Activated gamma-delta T cell (primary cell): ENCODE measurements around the gene MRPL24.
"Not testable (repeated sequence)": the region's sequence is repeated elsewhere in the genome, so short reads cannot be mapped to it uniquely, and the experiment has no call there.

Source experiments
- DNase-seq: peaks from one replicate; lab custom pipeline; 2025; lab: John Stamatoyannopoulos, UW

The MRPL24 gene

DNA sequence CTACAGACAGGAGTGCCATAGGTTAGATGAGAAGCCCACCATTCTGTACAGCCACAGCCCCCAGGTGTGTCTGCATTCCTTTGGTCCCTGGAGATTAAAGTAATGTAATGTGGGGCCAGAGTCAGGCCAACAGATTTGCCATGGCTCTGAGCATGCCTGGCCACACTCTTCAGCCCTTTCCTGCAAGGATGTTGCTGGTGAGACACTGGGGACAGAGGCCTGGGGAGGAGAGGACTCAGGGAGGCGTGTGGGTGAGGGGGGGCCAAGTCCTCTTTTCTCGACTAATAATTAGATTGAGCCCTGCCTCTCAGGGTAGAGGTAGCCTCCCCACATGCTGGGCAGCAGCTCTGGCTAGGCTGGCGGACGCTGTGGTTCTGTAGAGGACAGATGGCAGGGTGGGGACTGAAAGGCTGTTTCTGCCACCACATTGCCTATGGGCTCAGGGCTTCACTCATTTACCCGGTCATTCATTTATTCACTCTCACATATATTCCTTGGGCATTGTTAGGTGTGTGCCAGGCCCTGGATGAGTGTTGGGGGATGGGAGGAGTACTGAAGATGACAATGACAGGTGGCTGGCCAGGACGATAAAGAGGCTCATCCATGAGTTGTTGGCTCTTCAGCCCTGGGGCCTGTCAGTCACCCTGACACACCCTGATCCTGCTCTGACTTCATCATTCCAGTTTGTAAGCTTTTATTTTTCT lies 19.4 kb upstream of the MRPL24 start:
- no peak for DNase-seq

DNA sequence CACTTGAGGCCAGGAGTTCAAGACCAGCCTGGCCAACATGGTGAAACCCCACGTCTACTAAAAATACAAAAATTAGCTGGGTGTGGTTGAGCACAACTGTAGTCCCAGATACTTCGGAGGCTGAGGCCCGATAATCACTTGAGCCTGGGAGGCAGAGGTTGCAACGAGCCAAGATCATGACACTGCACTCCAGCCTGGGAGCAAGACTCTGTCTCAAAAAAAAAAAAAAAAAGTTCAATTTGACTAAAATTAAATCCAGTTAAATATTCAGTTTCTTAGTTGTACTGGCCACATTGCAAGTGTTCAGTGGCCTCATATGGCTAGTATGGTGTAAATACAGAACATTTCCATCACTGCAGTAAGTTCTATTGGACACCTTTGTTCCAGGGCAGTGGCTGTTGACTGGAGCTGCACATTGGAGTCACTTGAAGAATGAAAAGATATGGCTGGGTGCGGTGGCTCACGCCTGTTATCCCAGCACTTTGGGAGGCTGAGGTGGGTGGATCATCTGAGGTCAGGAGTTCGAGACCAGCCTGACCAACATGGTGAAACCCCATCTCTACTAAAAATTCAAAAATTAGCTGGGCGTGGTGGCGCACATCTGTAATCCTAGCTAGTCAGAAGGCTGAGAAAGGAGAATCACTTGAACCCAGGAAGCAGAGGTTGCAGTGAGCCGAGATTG lies 16.8 kb upstream of the MRPL24 start:
- not testable (repeated sequence) for DNase-seq

DNA sequence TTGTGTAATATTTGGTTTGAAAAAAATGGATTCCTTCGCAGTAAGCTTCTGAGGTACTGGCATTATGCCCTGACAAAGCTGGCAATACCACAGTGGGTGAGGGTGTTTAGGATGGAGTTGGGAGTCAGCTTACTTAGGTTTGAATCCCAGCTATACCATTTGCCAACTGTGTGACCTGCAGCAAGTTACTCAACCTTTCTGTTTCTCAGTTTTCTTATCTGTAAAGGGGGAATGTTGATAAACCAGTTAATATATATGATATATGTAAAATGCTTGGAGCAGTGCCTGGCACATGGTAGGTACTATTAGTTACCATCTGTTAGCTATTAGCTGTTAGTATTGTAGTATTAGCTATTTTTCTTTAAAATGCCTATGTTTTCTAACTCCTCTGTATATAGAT lies 15.5 kb upstream of the MRPL24 start:
- DNase-seq: no peak

DNA sequence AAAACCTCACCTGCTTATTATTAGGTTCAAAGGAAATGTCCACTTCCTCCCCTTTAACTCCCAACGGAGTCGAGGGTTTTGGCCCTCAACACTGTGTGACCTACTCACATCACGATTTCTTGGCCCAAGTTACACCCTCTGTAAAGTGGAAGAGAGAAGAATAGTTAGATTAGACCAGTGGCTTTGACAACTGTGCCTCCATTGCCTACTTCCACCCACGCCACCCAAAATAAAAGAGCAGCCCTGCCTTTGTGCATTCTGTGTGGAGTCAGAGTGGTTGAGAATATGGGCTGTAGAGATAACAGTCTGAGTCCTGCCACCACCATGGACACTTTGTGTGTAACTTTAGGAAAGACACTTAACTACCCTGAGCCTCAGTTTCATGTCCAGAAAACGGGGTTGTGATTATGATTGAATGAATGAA lies 14.7 kb upstream of the MRPL24 start:
- no peak for DNase-seq

DNA sequence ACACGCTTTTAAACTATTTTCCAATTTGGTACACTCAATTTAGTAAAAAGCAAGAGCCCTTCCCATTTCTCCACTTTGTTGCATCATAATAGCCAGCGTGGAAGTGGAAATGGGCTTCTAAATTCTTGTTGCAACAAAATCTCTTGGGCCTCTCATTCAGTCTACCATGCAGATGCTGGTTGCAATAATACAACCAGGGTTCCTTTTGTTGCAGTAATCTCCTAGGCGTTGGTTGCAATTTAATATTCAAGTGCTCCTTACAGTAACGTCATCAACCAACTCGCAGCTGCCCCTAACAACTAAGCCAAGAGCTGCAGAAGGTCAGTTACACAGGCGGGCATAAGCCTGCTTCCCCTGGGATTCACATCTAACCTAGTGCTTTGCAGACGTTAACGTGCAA lies 13.3 kb upstream of the MRPL24 start:
- DNase-seq: no peak

DNA sequence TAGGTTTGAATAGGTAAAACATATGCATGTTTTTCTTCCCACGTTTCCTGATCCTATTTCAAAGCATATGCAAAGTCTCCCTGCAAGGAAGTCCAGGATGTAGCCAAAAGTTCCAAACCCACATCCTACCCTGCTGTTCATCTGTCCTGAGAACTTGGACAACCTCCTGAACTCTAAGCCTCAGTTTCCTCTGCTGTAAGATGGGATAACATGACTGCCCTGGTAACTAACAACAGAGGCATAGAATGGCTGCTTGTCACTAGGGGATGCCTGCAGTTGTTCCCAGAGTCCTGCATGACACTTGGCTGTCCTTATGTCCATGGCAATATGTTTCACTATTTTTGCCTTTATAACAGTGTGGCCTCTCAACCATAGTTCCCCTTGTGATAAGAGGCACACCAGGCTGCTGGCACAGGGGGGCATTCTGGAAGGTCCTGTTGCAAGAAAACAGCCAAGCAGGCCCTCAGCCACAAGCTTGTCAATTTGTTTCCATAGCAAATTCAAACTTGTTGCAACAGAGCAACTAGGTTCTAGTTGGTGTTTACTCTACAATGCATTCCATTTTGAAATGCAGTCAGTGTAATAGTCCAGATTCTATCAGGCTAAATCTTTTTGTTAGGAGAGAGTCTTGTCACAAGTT lies 12.1 kb upstream of the MRPL24 start:
- no peak for DNase-seq

DNA sequence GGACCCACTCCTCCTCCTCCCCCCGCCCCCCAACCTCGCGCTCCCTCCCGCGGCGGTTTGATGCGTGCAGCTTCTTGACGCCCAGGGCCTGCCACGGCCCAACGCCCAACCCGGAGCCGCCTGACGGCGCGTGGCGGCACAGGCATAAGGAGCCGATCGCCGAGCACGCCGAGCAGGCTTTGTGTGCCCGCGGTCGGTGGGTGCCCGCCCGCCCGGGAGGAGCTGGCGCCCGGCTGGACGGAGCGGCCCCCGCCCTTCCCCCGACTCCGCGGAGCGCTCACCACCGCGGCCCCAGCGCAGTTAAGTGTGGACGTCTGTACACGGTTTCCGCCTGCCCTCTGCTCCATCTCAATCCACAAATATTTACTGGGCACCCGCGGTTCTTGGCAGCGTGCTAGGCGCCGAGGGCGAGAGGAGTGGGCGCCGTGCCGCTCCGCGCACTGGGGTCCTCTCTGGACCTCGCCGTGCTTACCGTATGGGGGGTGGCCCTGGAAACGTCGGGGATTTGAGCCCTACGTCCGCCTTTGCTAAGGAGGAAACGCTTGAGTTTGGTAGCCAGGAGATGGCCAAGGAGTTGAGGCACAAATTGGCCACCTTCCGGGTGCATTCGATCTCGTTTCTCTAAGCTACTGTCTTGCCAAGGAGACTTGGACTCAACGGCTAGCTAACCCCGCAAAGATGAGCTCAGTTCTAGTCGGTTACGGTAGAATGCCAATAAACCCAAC lies 11.0 kb upstream of the MRPL24 start:
- DNase-seq: peak; percentile 98

DNA sequence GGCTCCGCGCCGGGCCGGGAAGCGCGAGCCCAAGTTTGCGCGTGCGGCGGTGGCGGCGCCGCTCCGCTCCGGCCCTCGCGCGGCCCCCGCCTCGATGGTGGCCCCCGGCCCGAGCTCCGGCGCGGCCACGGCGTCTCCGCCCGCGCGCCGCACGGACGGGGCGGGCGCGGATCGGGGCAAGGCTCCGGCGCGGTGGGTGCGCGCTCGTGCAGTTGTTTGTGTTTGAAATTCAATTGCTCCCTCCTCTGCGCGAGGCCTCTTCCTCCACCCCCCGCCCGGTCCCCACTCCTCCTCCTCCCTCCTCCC lies 10.5 kb upstream of the MRPL24 start, which contains the start of gene HDGF:
Gene HDGF (minus strand): TSS at position 225 of the 306 bp plus-strand sequence. CDS start 246 bp downstream, outside the sequence.
- DNase-seq: no peak

DNA sequence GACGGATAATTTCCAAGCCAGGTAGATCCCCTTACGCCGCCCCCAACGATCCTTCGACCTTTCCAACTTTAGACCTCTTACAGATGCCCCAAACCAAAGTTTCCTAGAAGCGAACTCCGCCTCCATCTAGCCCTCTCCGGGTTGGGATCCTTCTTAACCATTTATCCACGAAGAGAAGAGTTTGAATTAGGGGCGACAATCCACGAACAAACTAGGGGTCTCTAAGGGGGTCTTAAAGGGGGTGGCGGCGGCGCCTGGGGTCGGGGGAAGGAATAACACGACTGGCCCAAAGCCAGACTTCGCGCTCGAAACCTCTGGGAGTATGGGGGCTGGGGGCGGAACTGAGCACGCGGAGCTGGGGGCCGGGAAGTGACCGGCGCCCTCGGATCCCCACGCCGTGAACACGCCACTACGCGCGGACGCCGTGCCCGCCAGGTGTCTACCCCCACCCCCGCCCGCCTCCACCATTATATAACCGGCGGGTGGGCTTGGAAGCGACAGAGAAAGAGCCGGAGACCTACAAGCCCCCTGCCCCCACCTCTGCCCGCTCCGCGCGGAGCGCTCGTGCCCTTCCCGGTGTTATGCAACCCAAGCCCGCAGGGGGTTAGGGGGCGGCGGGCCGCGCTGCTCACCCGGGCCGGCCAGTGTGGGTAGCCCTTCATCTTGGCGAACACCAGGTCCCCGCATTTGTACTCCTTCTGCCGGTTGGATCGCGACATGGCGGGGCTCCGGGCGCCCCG lies 10.0 kb upstream of the MRPL24 start:
- DNase-seq: peak; percentile 29

DNA sequence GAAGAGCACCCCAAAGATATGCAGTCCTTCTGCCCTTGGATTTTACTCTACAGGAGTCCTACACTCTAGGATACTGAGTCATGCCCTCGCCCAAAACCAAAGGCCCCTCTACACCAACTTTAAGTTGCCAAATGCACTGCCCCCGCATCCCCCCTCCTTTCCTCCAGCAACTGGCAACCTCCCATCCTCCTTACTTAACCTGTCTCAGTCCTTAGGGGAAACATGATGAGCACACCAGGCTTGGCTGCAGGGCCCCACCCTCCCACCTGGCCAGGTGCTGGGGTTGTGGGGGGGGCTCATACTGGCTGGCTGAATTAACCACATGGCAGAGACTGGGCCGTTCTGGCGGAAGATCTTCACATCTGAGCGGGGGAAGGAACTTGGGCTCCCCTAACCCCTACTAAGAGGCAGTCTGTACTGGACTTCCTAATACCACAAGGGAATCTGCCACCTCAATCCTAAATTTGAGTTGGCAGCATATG lies 9.3 kb upstream of the MRPL24 start:
- DNase-seq: no peak

DNA sequence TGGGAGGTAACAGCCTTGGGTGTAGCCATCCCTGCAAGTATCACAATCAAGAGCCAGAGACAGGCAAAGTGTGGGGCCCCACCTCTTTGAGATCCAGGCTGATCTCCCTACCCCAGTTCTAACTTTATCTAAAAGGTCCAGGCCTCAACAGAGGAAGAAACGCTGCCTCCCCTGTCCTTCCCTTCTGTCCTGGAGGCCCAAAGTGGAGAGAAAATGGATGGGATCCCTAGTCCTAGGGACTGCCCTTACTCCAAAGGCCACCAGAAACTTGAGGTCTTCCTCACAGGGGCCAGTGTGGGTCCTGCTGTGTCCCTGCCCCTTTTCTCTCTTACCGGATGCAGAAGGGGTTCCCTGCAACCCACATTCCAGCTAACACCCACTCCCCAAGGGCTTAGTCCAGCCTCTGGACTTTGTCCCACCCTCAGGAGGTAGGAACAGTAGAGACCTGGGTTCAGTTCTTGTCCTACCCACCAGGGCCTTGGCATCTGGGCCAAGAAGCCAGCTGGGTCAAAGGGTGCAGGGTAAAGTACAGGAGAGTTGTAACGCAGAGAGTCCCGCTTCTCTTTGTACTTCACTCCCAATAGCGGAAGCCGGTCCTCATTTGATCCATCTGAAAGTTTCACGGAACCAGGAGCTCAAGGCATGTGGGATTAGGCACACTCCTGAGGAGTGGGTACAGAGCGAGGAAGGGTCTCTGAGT lies 8.7 kb upstream of the MRPL24 start:
- DNase-seq: no peak

DNA sequence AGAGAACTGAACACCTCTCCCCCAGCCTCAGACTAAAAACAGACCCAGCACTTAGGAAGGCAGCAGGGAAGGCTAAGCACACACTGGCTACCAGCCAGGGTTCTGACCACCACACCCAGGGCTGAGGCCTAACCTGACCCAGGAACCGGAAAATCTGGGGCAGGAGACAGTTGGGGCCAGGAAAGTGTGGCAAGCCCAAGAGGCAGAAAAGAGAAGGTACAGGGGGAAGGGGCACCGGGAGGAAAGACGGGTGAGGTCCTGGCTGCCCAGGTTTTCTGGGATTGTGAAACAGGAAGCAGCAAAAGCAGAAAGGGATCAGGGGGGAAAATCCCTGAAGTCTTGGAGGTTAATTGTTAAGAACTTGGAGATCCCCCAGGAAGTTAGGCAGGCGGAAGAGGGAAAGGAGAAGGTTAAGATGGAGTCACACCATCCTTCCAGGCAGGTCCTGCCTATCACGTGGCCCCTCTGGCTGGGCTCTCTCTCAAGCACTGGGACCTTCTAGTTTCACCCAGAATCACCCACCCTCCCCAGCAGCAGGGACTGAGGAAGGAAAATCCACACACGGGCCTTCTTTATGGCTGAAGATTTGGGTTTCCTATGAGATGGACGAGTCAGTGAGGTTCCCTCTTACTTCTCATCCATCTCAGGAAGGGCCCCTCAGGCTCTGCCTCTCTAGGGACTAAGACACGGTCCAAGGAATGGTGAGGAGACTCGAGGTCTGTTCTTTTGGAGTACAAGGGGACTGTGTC lies 8.0 kb upstream of the MRPL24 start:
- no peak for DNase-seq

DNA sequence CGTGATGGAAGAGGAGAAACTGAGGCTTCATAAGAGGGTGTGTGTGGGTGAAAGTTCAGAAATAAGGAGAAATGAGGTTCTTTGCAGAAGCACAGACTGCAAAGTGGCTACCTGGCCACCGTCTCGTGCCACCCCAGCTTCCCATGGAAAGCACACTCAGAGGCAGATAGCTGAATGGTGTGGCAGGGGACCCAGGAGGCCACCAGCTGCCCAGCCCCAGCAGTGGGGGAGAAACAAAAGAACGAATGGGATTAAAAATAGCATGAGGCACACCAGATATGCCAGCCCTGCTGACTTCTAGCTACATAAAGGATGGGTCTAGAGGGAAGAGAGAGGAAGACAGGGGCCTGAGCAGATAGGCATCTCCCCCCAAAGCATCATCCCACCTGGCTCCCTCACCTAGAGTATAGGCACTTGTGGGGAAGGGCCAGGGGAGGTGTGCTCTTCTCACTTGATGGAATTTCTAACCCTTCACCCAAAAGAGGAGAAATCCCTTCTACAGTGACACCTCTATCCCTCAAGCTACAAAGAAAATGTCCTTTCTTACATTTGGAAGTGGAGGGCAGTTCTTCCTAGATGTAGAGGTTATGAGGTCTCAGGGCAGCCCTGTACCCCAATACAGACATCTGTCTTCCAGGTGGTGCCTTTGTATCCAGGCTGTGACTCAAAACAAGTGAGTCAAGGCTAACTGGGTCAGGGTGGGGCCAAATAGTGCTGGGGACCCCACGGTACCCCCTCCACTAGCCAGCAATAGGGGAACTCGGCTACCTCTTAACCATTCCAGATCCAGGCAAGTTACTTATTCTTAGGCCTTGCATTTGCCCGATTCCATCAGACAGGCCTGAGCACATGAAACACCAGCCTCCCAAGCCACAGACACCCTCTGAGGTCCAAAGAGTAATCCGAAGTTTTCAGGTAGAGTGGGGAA lies 7.1 kb upstream of the MRPL24 start:
- no peak for DNase-seq

DNA sequence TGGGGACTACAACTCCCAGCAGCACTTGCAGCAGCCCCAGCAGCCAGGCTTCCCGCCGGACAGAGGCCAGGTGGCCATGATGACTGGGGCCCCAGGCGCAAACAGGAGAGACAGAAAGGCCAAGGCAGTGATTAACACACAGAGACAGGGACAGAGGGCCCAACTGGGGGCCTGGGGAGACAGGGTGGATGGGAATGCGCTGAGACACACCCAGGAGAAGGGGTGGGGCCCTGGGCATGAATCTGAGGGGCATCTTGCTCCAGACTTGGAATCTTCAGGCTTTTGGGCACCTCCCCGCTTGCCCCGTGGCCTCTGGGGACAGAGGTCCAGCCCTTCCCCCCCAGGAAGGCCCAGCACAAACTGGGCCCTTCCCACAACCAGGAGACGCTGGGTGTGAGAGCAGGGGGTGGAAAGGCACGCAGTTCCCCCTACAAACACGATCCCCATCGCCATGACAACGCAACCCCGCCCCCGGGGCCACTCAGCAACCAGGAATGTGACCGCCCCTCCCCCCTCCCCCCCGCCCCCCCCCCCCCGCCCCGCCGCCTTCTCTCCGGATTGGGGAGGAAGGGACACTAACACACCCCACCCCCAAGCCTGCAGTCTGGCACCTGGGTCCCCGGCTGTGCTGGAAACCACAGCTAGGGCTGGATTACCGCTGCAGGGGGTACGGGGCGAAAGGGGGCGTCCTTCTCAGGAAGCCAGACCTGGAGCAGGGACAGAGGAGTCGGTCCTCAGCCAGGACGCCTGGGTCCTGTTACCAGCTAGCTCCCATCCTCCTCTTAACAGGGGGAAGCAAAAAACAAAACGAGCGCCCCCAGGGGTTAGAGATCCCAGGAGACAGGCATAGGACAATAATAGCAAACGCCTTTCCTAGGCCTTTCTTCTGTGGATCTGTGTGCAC lies 6.1 kb upstream of the MRPL24 start:
- DNase-seq: peak; percentile 65

DNA sequence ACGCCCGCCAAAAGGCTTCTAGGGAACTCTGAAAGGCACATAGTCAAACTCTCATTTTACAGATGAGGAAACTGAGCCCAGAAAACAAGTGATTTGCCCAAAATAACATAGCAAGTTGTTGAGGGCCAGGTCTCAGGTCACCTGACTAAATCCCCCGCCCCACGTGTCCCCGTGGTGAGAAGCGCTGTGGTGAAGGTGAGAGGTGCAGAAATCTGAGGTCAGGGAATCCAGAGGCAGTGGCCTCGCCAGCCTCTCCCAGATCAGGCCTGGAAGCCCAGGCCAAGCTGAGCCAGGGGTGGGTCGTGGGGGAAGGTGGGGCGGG lies 5.5 kb upstream of the MRPL24 start:
- peak; percentile 29 for DNase-seq

DNA sequence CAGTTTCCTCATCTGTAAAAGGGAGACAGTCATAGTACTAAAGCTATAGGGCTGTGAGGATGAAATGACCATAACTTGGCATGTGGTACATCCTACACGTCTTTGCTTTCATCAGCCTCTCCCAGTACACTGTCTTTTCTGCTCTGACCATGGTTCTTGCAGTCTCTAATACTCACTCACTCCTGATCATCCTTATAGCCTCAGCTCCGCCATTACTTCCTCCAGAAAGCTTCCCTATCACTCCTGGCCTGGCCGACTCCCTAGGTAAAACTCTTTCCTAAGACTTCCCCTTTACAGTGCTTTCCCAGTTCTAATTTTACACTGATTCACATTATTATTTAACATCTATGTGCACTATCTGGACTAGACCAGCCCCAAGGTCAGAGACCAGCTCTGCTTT lies 5.0 kb upstream of the MRPL24 start:
- no peak for DNase-seq

DNA sequence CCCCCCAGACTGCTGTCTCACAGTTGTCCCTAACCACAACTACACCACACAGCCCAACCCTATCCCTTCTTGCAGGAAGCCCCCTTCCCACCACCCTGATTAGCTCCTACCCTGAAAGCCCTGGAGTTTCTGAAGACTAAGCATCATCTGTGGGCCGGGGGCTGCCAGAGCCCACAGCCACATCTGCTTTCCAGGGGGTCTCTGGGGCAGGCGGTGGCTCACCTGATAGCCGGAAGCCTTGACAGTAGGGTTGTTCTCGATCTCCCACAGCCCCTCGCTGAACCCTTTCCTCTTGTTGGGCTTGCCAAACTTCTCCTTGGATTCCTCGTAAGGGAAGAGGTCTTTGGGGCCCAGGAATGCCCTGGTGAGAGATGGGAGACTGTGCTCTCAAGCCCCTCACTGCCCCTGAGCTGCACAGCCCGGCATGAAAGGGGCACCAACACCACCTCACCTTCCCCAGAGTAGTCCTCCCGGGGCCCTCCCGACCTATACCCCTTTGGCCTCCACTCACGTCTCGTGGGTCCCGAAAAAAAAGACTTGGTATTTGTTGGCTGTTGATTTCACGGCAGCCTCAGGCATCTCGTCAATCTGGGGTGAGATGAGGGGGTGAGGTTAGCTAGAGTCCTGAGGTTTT lies 4.0 kb upstream of the MRPL24 start:
- no peak for DNase-seq

DNA sequence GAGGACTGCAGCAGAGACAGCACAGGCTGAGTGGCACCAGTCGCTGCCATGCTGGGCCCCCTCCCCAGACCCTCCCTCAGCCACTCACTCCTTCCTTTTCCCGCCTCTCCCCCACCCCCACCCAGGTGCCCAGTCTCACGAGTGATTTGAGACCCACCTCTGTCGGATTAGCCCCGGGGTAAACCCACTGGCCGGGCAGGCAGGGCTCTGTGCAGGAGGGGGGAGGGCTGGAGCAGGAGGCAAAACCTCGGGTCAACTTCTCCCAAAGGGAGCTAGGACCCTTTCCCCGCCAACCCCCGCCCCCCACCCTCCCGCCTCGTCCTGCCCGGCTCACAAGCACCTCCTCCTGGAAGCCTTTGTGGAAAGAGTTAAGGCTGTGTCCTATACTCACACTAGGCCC lies 3.5 kb upstream of the MRPL24 start:
- no peak for DNase-seq
